Ramos (cell line): ENCODE data around the gene KLB.
"Not testable (repeated sequence)": the region's sequence is repeated elsewhere in the genome, so short reads cannot be mapped to it uniquely, and the experiment has no call there.

Source experiments
- in situ Hi-C: fragments of 300-500 bp; cut with MboI; formaldehyde crosslinking; loops from one replicate; pipeline ENCODE4 v1.14.3; 2022; ENCODE audit warnings: low sequenced_read_pairs; ENCODE audit not compliant: unreplicated experiment

KLB gene

GRCh38 chr4:39422247-39422646 lies 15.5 kb downstream of the KLB start:
- in situ Hi-C loops: no loop called here

- in situ Hi-C loops: not testable (repeated sequence)
These were observed 18.6 kb downstream of the KLB start for GRCh38 chr4:39425297-39425696.

- in situ Hi-C loops: no loop called here
These were observed 20.0 kb downstream of the KLB start for GRCh38 chr4:39426728-39427127.

GRCh38 chr4:39427520-39428114 lies 20.9 kb downstream of the KLB start:
- in situ Hi-C loops: no loop called here

GRCh38 chr4:39429476-39430334 lies 23.0 kb downstream of the KLB start:
- in situ Hi-C loops: loop anchor here (10.0 kb wide), 1 partner anchor 535 kb away; no protein-coding TSS in a partner anchor

GRCh38 chr4:39433878-39434492 lies 27.3 kb downstream of the KLB start:
- in situ Hi-C loops: loop anchor here (10.0 kb wide), 1 partner anchor 539 kb away; no protein-coding TSS in a partner anchor

GRCh38 chr4:39435659-39436563 lies 29.2 kb downstream of the KLB start:
- in situ Hi-C loops: loop anchor here (10.0 kb wide), 1 partner anchor 541 kb away; no protein-coding TSS in a partner anchor

GRCh38 chr4:39441593-39441992 lies 34.9 kb downstream of the KLB start:
- in situ Hi-C loops: no loop called here

GRCh38 chr4:39442998-39443397 lies 36.3 kb downstream of the KLB start:
- in situ Hi-C loops: no loop called here

- in situ Hi-C loops: no loop called here
These were observed 39.7 kb downstream of the KLB start for GRCh38 chr4:39446483-39446841.

GRCh38 chr4:39446842-39447573 lies 40.3 kb downstream of the KLB start:
- in situ Hi-C loops: no loop called here

GRCh38 chr4:39450618-39451017 lies 43.9 kb downstream of the KLB start:
- in situ Hi-C loops: no loop called here

GRCh38 chr4:39451423-39452023 lies 44.8 kb downstream of the KLB start:
- in situ Hi-C loops: no loop called here

GRCh38 chr4:39452153-39452859 lies 45.6 kb downstream of the KLB start:
- in situ Hi-C loops: no loop called here

GRCh38 chr4:39452860-39453587 lies 46.3 kb downstream of the KLB start:
- in situ Hi-C loops: no loop called here

- in situ Hi-C loops: no loop called here
These were observed 47.0 kb downstream of the KLB start for GRCh38 chr4:39453738-39454137.

GRCh38 chr4:39455486-39455885 lies 48.8 kb downstream of the KLB start:
- in situ Hi-C loops: no loop called here
